ENCODE measurements around the gene TMCC2.
"Not testable (repeated sequence)": the region's sequence is repeated elsewhere in the genome, so short reads cannot be mapped to it uniquely, and the experiment has no call there.

TMCC2 gene

DNA sequence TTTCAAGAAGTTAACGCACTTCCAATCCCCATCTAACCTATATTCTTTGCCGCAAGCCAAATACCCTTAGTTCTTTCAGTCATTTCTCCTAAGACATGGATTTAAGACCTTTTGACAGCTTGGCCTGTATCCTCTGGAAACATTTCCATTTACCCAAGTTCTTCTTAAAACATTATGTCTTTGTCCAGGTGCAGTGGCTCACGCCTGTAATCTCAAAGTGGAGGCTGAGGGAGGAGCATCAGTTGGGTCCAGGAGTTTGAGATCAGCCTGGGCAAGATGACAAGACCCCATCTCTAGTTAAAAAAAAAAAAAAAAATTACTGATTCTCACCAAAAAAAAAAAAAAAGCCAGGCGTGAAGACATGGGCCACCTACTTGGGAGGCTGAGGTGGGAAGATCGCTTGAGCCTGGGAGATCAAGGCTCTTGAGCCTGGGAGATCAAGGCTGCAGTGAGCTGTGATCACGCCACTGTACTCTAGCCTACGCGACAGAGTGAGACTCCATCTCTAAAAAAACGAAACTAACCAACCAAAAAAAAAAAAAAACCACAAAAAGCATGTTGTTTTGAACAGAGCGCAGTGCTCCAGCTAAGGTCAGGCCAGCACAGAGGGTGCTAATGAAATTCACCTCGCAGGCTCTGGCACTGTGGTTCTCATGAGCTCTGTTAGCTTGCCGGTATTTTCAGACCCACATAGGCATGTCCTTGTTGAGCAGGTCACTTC is 57.8 kb downstream of the TMCC2 start:
- H3K9ac ChIP-seq (ENCODE audit: low read depth, low read length), result no peak overlapping the region
- peaks cover 34% of the 10 kb centered on the region for H3K4me1 ChIP-seq (ENCODE audit: control insufficient read depth, insufficient read depth, low read length)
- H3K36me3 ChIP-seq (ENCODE audit: control insufficient read depth, insufficient read depth, low read length), result no peaks in the 10 kb centered on the region
- no peak overlapping the region for H3K4me3 ChIP-seq (ENCODE audit: low read depth, low read length)
- no peaks in the 10 kb centered on the region for H3K9me3 ChIP-seq (ENCODE audit: control insufficient read depth, insufficient read depth, low read length)
- peak overlapping the region; percentile 89 for H3K27ac ChIP-seq (ENCODE audit: low read depth, low read length)
- no peaks in the 10 kb centered on the region for H3K27me3 ChIP-seq (ENCODE audit: control insufficient read depth, insufficient read depth, low read length)

DNA sequence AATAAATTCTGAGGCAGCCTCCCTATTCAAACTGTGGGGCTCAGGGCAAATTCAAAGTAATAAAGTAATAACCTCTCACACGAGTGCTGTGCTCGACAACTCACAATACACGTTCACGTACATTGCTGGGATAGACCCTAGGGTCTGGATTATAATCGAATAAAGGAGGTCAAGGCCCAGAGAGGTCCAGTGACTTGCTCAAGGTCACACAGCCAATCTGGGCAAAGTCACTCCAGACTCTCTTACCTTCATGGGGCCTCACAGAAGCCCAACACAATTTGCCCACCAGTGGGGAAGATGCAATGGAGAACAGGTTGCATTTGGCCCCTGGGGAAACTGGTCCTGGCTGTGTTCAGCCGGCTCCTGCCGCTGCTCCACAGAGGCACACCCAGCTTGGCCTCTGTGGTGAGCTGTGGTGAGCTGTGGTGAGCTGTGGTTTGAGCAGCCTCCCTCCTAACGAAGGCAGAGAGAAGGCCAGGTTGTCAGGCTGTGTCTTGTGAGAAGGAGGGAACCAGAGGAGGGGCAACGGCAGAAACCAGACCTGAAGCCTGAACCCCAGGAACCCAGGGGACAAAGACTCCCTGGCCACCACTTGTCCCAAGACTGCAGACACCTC is 58.7 kb downstream of the TMCC2 start:
- Histone ChIP-seq H3K9ac (ENCODE audit: low read depth, low read length) (no peak overlapping the region), H3K27ac (ENCODE audit: low read depth, low read length) (peak overlapping the region; percentile 54), H3K4me3 (ENCODE audit: low read depth, low read length) (no peak overlapping the region), H3K36me3 (ENCODE audit: control insufficient read depth, insufficient read depth, low read length) (no peaks in the 10 kb centered on the region), H3K4me1 (ENCODE audit: control insufficient read depth, insufficient read depth, low read length) (peaks cover 34% of the 10 kb centered on the region), H3K27me3 (ENCODE audit: control insufficient read depth, insufficient read depth, low read length) (no peaks in the 10 kb centered on the region), H3K9me3 (ENCODE audit: control insufficient read depth, insufficient read depth, low read length) (no peaks in the 10 kb centered on the region)

DNA sequence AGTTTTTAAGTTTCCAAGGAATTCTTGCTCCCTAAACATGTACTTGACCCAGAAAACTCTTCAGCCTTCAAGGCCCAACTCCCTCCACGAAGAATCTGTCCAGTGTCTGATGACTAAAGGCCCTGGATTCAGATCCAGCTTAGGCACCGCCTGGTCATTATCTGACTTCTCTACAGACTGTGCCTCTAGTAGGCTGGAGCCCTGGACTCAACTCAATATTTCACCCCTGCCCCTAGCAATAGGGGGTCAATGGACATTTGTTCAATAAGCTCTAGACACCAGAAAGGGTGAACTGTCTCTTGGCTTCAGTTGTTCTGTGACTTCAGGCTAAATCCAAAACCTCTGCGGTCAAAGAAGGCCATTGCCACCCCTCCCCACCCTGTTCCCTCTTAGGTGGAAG is 59.3 kb downstream of the TMCC2 start:
- no peaks in the 10 kb centered on the region for H3K9me3 ChIP-seq (ENCODE audit: control insufficient read depth, insufficient read depth, low read length)
- H3K27me3 ChIP-seq (ENCODE audit: control insufficient read depth, insufficient read depth, low read length), result no peaks in the 10 kb centered on the region
- no peaks in the 10 kb centered on the region for H3K36me3 ChIP-seq (ENCODE audit: control insufficient read depth, insufficient read depth, low read length)
- no peak overlapping the region for H3K27ac ChIP-seq (ENCODE audit: low read depth, low read length)
- peaks cover 34% of the 10 kb centered on the region for H3K4me1 ChIP-seq (ENCODE audit: control insufficient read depth, insufficient read depth, low read length)
- H3K4me3 ChIP-seq (ENCODE audit: low read depth, low read length), result no peak overlapping the region
- H3K9ac ChIP-seq (ENCODE audit: low read depth, low read length), result no peak overlapping the region

DNA sequence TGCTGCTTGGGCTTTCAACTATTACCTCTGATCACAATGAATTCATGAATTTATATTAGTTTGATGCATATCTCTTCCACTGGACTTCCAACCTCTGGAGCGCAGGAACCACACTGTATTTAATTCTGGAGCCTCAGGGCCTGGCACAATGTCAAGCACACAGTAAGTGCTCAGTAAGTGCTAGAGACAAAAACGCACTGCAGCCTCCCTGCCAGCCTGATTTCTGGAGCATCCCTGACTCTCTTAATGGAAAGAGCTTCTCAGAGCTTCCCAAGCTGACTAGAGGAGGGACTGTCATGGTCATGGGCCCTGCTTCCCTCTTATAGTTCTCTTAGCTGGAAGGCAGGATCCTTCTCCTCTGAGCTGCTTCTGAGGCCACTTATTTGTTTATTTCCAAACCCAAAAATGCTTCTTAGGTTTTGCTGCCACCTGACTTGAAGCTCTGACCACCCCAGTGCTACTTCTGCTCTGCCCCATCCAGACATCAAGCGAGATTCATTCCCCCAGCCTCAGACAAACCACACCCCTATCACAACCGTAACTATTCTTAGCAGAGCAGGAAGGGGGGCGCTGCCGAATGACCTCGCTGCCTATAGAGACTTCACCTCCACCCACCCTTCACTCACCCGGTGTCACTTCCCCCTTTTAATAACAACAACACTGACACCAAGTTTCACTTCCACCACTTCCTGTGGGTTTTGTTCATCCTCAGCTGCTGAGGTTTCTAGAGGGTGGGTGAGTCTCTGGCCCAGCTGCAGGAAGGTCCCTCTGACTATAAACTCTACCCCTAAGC is 60.2 kb downstream of the TMCC2 start:
- Histone ChIP-seq H3K4me3 (ENCODE audit: low read depth, low read length) (no peak overlapping the region), H3K9ac (ENCODE audit: low read depth, low read length) (no peak overlapping the region), H3K9me3 (ENCODE audit: control insufficient read depth, insufficient read depth, low read length) (no peaks in the 10 kb centered on the region), H3K4me1 (ENCODE audit: control insufficient read depth, insufficient read depth, low read length) (peaks cover 34% of the 10 kb centered on the region), H3K27me3 (ENCODE audit: control insufficient read depth, insufficient read depth, low read length) (no peaks in the 10 kb centered on the region), H3K27ac (ENCODE audit: low read depth, low read length) (peak overlapping the region; percentile 28), H3K36me3 (ENCODE audit: control insufficient read depth, insufficient read depth, low read length) (no peaks in the 10 kb centered on the region)

DNA sequence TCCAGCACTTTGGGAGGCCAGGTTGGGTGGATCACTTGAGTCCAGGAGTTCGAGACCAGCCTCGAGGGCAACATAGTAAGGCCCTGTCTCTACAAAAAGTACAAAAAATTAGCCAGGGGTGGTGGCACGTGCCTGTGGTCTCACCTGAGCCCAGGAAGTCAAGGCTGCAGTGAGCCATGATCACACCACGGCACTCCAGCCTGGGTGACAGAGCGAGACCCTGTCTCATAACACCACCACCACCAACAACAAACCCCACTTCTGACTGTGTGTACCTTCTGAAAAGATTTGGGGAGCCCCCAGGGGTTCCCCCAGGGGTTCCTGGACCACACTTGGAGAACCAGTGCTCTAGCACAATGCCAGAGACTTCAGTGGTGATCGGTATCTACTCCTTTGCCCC is 63.9 kb downstream of the TMCC2 start:
- Histone ChIP-seq H3K4me1 (ENCODE audit: control insufficient read depth, insufficient read depth, low read length) (peaks cover 36% of the 10 kb centered on the region), H3K27me3 (ENCODE audit: control insufficient read depth, insufficient read depth, low read length) (no peaks in the 10 kb centered on the region), H3K27ac (ENCODE audit: low read depth, low read length) (no peak overlapping the region)

DNA sequence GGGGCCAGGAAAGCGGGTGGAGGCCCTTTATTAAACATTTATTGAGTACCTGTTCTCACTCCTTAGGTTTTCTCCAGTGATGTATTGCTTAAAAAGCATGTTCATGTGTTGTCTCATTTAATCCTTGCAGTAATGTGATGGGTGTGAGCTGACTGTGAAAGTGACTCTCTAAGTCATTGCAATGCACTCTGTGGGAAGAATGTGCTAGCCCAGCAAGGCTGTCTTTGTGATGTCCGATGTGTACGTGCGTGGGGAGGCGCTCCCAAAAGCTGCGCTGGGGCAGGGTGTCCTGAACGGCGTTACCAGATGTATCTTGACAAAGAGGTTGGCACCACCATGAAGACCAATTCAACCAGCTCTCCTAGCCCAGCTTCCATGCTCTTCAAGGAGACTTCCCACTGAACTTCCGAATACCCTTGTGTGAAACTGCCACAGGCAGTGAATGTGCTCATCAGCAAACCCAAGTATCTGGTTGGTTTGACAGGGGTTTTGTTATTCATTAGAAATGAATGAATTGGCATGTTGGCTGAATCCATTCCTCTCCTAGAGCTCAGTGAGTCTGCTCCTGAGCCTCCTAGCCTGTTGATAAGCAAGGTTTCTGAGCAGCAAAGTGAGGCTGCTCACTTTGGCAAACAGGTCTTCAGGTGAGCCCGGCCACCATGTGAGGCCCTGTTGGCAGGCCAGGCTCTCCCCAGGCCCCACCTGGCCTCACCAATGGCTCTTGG is 65.8 kb downstream of the TMCC2 start:
- Histone ChIP-seq H3K4me1 (ENCODE audit: control insufficient read depth, insufficient read depth, low read length) (peaks cover 37% of the 10 kb centered on the region), H3K9ac (ENCODE audit: low read depth, low read length) (peak overlapping the region; percentile 37), H3K27me3 (ENCODE audit: control insufficient read depth, insufficient read depth, low read length) (no peaks in the 10 kb centered on the region), H3K36me3 (ENCODE audit: control insufficient read depth, insufficient read depth, low read length) (no peaks in the 10 kb centered on the region), H3K9me3 (ENCODE audit: control insufficient read depth, insufficient read depth, low read length) (no peaks in the 10 kb centered on the region), H3K27ac (ENCODE audit: low read depth, low read length) (peak overlapping the region; percentile 100), H3K4me3 (ENCODE audit: low read depth, low read length) (no peak overlapping the region)

More for the DNA sequence above, 63.9 kb downstream of the TMCC2 start:
- H3K9ac ChIP-seq (ENCODE audit: low read depth, low read length), result no peak overlapping the region
- H3K4me3 ChIP-seq (ENCODE audit: low read depth, low read length), result no peak overlapping the region
- H3K36me3 ChIP-seq (ENCODE audit: control insufficient read depth, insufficient read depth, low read length), result no peaks in the 10 kb centered on the region
- no peaks in the 10 kb centered on the region for H3K9me3 ChIP-seq (ENCODE audit: control insufficient read depth, insufficient read depth, low read length)

DNA sequence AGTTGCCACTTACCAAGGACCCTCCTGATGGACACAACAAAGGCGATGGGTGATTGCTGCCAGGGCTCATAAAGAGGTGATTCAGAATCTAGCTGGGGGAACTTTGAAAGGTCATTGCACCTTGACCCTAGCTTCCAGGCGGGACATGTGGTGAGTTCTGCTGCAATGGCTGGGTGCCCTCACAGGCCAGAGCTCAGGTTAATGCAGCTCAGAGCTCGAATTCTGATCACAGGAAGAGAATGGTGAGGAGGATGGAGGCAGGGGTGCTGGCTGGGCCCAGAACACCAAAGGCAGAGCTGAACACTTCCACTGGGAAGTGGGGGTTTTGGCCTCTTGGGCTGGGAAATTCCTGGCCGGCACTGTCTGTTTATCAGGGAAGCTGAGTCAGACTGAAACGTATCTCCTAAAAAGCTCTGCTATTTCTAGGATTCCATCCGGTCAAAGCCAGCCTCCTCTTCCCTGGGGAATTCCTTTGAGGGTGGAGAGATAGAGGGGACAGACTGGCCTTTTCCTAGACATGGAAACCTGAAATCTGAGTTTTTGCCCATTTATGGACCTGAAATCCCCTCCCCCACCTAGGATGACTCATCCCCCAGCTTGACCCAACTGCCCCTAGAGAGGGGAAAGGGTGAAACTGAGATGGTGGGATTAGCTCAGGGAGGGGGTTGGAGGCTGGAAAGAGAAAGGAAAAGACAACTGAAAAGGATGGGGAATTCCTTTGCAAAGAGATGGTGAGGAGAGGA is 66.6 kb downstream of the TMCC2 start:
- Histone ChIP-seq H3K9ac (ENCODE audit: low read depth, low read length) (peak overlapping the region; percentile 60), H3K4me1 (ENCODE audit: control insufficient read depth, insufficient read depth, low read length) (peaks cover 42% of the 10 kb centered on the region), H3K36me3 (ENCODE audit: control insufficient read depth, insufficient read depth, low read length) (no peaks in the 10 kb centered on the region), H3K9me3 (ENCODE audit: control insufficient read depth, insufficient read depth, low read length) (no peaks in the 10 kb centered on the region), H3K4me3 (ENCODE audit: low read depth, low read length) (no peak overlapping the region; the same call in 1 of the 2 replicates), H3K27me3 (ENCODE audit: control insufficient read depth, insufficient read depth, low read length) (no peaks in the 10 kb centered on the region), H3K27ac (ENCODE audit: low read depth, low read length) (peak overlapping the region; percentile 100)

DNA sequence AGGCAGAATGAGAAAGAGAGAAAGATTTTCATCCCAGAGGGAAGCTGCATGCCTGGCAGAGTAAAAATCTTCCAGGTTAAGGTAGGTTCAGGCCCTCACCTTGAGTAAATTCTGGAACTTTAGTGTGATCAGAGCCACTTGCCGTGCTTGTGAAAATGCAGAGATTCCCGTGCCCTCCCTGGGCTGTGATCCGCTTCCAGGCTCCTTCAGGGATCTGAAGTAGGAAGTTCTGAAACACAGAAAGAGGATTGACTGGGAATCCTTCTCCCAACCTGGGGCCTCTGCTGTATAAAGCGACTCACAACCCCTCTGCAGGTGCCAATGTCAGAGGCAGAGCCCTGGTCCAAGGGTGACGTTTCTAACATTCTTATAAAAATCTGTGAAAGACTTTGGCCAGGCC is 67.2 kb downstream of the TMCC2 start:
- Histone ChIP-seq H3K4me3 (ENCODE audit: low read depth, low read length) (peak overlapping the region; percentile 34; the same call in 1 of the 2 replicates), H3K9ac (ENCODE audit: low read depth, low read length) (peak overlapping the region; percentile 60), H3K4me1 (ENCODE audit: control insufficient read depth, insufficient read depth, low read length) (peaks cover 43% of the 10 kb centered on the region), H3K27ac (ENCODE audit: low read depth, low read length) (peak overlapping the region; percentile 100), H3K27me3 (ENCODE audit: control insufficient read depth, insufficient read depth, low read length) (no peaks in the 10 kb centered on the region), H3K9me3 (ENCODE audit: control insufficient read depth, insufficient read depth, low read length) (no peaks in the 10 kb centered on the region), H3K36me3 (ENCODE audit: control insufficient read depth, insufficient read depth, low read length) (no peaks in the 10 kb centered on the region)

DNA sequence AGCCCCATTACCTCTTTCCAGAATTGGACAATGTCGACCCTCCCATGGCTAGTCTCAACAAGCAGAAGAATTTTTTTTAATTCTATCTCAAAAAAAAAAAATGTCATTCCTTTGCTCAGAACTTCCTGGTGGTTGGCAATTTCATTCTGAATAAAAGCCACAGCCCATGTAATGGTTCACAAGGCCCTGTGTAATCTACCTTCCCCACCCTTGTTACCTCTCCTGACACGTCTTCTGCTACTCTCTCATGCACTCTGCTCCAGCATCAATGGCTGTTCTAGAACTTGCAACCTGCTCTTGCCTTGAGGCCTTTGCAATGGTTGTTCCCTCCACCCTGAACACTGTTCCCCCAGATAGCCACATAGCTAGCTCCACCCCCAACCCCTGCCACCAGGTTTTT is 68.4 kb downstream of the TMCC2 start:
- Histone ChIP-seq H3K36me3 (ENCODE audit: control insufficient read depth, insufficient read depth, low read length) (no peaks in the 10 kb centered on the region), H3K9me3 (ENCODE audit: control insufficient read depth, insufficient read depth, low read length) (no peaks in the 10 kb centered on the region), H3K4me3 (ENCODE audit: low read depth, low read length) (no peak overlapping the region), H3K4me1 (ENCODE audit: control insufficient read depth, insufficient read depth, low read length) (peaks cover 54% of the 10 kb centered on the region), H3K9ac (ENCODE audit: low read depth, low read length) (no peak overlapping the region), H3K27ac (ENCODE audit: low read depth, low read length) (peak overlapping the region; percentile 100), H3K27me3 (ENCODE audit: control insufficient read depth, insufficient read depth, low read length) (no peaks in the 10 kb centered on the region)

DNA sequence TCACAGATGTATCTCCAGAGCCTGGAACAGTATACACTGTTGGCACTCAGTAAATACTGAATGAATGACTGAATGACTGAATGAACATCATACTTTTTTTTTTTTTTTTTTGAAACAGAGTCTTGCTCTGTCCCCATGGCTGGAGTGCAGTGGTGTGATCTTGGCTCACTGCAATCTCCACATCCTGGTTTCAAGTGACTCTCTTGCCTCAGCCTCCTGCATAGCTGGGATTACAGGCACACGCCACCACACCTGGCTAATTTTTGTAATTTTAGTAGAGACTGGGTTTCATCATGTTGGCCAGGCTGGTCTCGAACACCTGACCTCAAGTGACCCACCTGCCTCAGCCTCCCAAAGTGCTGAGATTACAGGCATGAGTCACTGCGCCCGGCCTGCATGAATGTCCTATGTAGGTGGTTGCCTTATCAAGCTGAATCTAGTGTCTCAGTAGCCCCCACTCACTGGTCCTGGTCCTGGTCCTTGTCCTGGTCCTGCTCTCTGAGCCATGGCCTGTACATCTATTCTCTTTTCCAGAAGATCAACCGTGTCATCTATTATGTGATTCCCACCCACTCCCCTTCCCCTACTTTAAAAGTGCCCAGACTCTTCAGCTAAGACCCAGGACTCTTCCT is 69.9 kb downstream of the TMCC2 start:
- not testable (repeated sequence) for H3K4me3 ChIP-seq (ENCODE audit: low read depth, low read length); H3K9ac ChIP-seq (ENCODE audit: low read depth, low read length); H3K9me3 ChIP-seq (ENCODE audit: control insufficient read depth, insufficient read depth, low read length); H3K27me3 ChIP-seq (ENCODE audit: control insufficient read depth, insufficient read depth, low read length); H3K36me3 ChIP-seq (ENCODE audit: control insufficient read depth, insufficient read depth, low read length)
- Histone ChIP-seq H3K27ac (ENCODE audit: low read depth, low read length) (peak overlapping the region; percentile 94), H3K4me1 (ENCODE audit: control insufficient read depth, insufficient read depth, low read length) (peaks cover 63% of the 10 kb centered on the region)
